Measurements from ENCODE around the gene RHEB.
"Not testable (repeated sequence)": the region's sequence is repeated elsewhere in the genome, so short reads cannot be mapped to it uniquely, and the experiment has no call there.

Gene RHEB, protein sequence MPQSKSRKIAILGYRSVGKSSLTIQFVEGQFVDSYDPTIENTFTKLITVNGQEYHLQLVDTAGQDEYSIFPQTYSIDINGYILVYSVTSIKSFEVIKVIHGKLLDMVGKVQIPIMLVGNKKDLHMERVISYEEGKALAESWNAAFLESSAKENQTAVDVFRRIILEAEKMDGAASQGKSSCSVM

DNA sequence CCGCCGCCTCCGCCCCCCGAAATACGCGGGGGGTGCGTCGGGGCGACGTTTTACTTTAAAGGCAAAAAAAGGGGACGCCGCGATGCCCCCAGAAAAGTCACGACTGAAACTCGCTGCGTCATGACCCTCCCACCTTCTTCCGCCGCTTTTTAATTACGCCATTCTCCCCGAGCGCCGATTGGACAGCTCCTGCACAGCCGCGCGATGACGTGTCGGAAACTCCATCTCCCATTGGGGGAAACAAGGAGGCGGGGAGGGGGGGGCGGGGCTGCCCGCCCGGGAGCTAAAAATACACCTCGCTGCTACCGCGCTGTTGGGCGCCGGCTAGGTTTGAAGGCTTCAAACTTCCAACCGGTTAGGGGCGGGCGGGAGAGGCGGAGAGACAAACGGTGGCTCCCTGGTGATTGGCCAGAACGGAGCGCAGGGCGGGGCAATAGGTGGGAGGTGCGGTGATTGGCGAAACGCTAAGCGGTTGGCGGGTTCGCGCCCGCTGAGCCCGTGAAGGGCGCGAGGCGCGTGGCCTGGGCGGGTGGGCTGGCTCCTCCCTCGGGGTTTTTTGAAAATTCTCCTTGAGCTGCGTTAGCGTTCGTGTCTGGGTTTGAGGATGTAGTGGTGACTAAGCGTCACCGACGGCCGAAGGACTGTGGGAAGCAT lies at the start of gene RHEB:
Gene RHEB, minus strand, starts transcription at position 131 of the 654 bp plus-strand sequence. CDS start 384 bp downstream, outside the sequence.
- peak; percentile 99 for DNase-seq

DNA sequence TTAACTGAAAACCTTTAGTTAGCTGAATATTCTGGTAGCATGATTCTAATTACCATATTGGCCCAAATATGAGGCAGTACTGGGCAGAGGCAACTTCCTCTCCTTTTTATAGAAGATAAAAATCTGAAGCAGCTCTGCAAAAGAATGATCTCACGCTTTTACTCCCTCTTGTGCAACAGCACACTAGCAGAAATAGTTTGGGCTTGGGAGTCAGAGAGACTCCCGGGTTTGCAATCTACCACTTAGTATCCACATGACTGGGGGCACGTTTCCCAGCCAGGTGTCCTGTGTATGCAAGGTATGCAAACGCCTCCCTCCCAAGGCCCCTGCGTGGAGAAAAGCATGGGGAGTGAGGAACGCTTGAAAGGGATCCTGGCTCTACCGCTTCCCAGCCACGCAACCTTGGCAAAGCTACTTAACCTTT lies 47.2 kb upstream of the RHEB start:
- no peak for DNase-seq

DNA sequence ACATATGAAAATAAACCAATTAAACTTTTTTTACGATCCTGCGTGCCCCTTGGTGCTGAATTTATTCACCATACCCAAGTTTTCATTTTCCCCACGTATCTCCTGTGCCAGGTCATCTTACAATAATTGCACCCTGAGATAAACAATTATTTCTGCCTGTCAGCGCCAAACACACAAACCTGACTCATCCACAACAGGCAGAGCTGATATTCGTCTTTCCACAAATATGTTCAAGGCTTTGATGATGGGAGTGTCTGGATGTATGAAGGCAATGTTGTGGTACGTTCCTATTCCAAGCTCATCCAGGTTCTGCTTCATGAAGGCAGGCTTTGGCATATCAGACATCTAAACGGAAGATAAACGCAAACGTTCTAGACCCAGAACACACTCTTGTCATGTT lies 45.8 kb upstream of the RHEB start:
- no peak for DNase-seq

DNA sequence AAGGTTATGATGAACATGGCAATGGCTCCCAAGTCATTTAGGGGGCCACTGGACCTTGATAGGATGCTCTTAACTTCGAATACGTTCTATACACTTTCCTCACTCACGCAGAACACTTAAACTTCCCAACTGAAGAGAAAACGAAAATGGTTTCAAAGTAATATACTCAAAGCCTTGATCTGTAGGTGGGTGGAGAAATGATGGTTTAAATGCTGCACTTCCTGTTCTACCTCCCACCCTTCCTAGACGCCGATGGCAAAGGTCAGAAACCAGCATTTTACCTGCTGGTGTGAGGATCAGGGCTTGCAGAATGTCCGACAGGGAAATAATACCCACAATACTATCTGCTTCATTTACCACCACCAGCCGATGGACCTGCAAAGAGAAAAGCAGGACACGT lies 40.5 kb upstream of the RHEB start:
- no peak for DNase-seq

DNA sequence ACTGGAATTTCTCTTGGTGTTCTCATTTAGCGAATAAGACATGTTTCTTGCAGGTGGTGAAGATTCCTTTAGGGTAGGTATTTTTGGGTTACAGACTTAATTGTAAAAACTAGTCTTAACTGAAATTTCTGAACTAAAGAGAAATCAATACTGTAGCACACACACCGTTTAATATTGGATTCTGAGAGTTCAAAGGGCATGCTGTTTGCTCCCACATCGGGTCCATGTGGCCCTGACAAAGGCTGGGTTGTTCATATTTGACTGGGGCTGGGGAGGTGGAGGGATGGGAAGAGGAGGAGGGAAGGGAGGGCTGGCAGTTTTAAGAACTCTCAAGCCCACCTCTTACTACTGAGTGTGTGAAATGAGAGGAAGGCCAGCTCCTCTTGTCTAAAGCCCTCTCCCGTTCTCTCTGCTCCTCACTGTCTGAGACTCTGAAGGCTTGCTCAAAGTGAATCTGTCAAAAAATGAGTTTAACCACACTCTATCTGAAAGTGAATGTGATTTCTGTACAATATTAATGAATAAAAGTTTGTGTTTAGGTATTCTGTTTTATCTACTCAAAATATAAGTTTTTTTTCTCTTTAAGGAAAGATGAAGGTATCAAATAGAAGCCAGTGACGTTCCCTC lies 40.0 kb upstream of the RHEB start:
- DNase-seq = no peak

DNA sequence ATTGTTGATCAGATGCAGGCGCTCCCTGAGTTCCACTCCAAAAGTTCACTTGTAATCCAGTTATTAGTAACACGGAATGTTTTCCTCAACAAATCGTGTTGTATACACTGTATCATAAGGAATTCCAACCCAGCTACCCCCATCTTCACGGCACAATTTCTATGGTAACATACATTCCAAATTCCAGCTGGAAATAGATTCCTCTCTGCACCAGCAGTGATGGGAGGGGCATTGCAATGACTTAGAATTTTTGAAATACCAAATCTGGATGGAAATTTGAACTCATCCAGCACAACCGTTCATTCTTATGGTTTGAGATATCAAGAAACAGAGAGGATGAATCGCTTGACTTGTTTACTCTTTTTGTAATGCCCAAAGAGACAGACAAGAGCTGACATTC lies 38.9 kb upstream of the RHEB start:
- no peak for DNase-seq

DNA sequence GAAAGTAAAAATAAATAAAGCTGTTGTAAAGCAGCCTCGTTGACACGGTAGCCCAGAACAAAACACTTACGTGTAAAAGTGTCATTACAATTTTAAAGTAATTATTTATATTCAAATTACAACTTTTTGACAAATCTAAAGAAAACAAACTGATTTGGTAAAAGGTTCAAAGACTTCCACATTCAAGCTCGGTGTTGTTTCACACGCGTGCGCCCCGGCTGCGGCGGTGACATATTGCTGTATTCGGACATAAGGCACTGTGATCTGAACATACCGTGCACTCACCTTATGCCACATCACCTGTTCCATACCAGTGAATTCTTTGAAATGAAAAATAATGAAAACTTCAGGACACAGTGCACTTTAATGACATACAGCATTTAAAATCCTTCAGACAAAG lies 36.9 kb upstream of the RHEB start:
- no peak for DNase-seq

DNA sequence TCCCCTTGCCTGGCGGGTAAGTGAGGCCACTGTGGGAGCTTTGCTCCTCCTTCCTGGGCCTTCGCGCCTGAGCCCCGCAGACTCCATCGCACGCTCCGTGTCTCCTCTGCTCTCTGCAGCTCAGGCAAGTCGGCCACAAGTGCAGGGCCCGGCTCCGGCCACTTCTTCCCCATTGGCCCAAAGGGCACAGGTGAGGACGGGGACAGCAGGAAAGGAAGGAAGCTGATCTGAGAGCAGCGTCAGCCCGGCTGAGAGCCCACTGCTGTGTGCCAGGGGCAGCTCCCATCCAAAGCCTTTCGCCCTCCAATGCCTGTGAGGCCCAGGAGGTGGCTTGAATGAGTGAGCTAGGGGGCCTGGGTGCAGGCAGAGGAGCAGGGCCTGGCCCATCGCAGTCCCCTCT lies 33.7 kb upstream of the RHEB start:
- DNase-seq = no peak

DNA sequence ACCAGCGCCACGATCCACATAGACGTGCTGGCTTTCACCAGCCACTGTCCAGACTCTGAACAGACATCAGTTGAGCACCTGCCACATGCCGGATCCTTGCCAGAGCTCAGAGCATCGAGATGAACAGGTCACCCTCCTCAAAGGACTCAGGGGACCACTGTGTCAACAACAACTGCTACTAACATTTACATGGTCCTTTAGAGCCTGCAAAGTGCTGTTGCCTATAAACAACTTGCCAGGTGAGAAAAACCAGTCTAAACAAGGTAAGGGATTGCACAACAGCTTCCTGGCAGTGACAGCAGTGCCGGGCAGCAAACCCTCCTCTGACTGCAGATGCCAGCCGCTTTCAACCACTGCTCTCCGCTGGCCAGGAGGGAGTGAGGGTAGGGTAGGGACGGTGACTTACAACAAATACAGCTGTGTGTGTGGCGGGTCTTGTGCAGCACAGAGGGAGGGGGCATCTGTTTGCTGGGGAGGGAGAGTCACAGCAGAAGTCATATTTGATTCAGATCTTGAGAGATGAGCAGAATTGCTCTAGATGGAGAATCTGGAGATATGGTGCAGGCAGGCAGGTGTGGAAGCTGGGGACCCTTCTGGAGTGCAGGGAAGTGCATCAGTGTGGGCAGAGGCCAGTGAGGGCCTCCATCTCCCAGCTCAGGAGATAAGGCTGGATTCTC lies 32.8 kb upstream of the RHEB start:
- no peak for DNase-seq

DNA sequence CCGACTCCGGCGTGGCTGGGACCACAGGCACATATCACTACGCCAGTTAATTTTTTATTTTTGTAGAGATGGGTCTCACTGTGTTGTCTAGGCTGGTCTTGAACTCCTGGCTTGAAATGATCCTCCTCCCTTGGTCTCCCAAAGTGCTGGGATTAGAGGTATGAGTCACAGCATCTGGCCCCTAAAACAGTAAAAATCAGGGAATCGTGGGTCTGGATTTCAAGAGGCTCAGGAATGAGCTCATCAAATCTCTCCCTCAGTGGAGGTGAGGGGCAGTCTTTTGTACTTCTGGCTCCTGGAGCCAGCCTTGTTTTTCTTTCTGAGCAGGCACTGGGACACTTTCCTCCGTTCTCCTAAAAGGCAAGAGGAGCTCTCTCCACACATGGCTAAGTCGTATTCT lies 32.1 kb upstream of the RHEB start:
- no peak for DNase-seq

DNA sequence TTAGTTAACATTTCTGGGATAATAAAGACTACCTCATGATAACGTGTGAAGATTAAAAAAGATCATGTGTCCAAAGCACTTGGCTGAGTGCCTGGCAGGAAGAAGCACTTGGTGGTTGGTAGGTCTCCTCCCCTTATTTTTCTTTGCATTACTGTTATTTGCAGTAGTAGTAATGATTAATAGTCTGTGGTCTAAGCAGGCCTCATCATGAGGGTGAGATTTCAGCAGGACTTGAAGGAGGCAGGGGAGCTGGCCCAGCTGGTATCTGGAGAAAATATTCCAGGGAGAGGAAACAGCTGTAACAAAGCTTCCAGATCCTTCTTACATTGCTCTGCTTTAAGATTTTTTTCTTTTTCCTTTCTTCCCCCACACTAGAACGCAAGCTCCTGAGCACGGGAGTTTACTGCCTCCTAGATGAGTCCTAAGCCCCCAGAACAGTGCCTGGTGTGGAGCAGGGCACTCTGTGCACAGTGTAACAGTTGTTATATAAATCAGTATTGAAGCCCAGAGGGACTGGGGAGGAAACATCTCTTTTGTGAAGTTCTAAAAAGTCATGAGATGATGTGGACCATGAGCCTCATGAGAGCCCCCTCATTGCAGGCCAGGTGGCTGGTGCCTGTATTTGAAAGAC lies 31.1 kb upstream of the RHEB start:
- DNase-seq = no peak

DNA sequence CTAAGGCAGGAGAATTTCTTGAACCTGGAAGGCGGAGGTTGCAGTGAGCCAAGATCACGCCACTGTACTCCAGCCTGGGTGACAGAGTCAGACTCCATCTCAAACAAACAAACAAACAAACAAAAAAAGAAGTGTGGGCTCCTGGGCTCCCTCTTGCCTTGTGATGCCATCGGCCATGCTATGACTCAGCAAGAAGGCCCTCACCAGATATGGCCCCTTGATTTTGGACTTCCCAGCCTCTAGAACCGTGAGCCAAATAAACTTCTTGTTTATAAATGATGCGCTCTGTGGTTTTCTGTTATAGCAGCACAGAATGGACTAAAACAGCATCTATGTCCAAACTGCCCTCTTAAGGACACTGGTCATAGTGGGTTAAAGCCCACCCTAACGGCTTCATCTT lies 29.9 kb upstream of the RHEB start:
- no peak for DNase-seq

DNA sequence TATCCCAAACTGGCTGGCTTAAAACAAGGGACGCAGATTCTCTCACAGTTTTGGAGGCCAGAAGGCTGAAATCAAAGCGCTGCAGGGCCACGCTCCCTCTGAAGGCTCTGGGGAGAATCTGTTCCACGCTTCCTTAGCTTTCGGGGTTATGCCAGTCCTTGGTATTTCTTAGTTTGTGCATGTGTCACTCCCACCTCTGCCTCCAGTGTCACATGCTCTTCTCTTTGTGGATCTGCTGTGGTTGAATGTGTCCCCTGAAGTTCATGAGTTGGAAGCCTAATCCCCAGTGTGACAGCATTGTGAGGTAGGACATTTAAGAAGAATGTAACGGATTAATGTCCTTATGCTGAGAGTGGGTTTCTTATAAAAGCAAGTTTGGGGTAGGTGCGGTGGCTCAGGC lies 29.4 kb upstream of the RHEB start:
- DNase-seq = no peak

DNA sequence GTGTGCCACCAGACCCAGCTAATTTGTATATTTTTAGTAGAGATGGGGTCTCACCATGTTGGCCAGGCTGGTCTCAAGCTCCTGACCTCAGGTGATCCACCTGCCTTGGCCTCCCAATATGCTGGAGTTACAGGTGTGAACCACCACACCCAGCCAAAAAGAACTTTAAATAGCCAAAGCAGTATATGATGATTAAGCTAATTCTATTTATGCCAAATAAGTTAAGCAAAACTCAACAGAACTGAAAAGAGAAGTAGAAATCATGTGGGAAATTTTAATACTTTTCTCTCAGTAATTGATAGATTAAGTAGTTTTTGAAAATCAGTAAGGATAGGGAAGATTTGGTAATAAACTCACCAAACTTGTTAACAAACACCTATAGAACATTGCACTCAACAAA lies 24.5 kb upstream of the RHEB start:
- DNase-seq = no peak

DNA sequence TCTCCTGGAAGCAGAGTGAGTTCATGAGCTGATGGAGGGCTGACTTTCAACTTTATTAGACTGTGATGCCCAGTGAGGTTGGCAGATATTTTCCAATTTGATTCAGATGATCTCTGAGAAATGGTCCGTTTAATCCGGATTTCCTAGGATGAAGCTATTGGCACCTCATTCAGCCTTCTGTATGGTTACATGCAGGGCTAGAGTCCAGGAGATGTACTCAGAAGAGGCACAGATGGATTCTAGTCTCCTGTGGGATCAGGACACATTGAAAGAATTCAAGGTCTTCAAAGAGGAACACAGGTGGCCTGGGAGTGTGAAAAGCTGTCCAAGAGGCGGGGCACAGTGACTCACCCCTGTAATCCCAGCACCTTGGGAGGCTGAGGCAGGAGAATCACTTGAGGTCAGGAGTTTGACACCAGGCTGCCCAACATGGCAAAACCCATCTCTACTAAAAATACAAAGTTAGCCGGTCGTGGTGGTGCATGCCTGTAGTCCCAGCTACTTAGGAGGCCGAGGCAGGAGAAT lies 23.0 kb upstream of the RHEB start:
- DNase-seq = no peak

DNA sequence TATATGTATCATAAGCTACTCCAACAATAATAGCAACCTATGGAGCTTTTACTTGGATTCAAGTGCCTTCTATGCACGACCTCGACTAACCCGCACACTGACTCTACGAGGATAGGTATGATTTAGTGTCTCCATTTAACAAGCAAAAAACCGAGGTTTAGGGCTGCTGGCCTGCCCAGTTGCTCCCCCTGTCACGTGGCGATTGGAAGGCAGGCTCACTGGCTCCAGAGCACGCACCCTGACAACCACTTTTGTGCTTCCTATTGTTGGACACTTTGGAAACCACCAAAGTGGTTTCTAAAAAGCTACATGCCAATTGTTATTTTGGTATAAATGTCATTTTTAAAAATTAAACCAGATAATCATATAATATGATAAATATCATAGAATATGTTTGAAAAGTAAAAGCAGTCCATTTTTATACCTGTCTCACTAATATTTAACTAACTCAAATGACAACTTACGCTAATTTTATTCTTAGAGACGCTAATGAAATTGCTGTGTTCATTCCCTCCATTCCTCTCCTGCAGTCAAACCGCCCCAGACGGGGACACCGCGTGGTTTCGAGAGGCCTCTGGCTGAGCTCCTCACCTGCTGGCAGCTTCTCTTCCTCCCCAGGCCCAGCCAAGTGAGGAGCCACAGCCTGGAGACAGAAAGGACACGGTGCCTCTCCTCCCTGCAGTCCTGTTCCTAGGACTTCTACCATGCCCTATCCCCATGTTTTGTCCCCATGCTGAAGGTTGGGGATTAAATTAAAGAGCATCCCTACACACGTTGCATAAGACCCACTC lies 22.2 kb upstream of the RHEB start:
- DNase-seq = no peak

DNA sequence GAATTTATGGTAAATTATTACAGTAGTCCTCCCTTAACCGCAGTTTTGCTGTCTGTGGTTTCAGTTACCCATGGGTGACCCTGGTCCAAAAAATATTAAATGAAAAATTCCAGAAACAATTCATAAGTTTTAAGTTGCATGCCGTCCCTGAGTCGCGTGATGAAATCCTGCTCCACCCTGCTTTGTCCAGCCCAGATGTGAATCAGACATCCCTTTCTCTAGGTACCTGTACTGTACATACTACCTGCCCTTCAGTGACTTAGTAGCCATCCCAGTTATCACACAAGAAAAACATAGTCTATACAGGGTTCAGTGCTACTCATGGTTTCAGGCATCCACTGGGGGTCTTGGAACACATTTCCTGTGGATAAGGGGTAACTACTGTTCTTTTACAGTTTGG lies 20.5 kb upstream of the RHEB start:
- no peak for DNase-seq

DNA sequence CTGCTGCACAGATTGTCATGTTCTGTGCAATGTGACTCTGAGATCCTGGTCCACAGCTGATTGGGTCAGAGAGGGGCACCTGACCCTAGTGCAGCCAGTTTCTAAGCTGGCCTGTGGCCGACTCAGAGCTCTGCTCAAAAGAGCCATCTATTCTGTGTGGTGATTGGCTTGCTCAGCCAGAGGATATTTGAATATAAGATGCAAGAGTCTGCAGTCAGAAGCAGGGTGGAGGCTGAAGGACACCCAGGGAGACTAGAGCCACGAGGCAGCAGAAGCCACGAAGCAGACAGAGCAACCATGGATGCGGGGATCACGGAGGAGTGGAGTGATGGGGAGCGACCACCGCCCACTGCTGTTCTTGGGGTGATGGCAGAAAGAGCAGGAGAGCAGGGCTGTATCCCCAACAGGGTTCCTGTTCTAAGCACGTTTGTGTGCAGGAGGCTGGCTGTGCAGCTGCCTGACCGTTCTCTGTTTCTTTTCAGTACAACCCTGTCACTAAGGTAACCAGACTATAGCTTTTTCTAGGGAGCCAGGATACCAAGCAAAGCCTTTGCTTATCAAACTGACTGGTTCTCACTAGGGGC lies 19.5 kb upstream of the RHEB start:
- no peak for DNase-seq

DNA sequence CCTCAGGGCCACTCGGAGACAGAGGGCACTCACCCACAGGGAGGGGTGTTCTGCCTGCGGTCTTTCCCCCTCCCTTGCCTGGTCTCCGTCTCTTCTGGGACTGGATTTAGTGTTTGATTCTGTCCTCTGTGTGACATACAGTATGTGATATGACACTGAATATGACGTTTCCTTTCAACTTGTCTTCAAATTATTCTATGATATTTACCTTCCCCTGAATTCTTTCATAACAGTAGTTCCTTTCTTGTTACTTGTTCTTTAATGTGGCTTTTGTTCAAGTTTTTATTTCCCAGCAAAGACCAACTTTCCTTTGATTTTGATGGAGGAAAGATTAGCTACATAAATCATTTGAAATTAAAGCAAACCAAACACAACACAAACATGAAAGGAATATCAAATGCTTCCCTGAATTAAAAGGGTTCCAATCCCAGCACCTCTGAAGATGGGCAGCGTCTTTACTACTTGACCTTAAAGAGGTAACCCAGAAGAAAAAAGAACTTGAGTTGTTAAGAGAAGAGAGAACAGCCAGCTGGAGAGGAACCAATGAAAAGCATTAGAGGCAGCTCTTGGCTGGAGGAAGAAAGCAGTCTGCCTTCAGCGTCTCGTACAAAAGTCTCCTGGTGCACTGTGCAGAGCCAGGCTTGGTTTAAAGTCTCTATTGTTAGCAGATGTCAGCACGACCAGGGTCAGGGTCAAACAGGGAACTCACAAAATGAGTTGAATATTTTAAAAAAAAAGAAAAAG lies 18.3 kb upstream of the RHEB start:
- DNase-seq = no peak

DNA sequence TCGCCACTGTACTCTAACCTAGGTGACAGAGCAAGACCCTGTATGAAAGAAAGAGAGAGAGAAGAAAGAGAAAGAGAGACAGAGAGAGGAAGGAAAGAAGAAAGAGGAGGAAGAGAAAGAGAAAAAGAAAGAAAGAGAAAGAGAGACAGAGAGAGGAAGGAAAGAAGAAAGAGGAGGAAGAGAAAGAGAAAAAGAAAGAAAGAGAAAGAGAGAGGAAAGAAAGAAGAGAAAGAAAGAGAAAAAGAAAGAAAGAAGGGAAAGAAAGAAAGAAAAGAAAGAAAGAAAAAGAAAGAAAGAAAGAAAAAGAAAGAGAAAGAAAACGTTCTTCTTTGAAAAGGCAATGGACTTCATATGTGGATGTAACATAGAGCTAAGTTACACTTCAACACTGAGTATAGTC lies 16.5 kb upstream of the RHEB start:
- not testable (repeated sequence) for DNase-seq

DNA sequence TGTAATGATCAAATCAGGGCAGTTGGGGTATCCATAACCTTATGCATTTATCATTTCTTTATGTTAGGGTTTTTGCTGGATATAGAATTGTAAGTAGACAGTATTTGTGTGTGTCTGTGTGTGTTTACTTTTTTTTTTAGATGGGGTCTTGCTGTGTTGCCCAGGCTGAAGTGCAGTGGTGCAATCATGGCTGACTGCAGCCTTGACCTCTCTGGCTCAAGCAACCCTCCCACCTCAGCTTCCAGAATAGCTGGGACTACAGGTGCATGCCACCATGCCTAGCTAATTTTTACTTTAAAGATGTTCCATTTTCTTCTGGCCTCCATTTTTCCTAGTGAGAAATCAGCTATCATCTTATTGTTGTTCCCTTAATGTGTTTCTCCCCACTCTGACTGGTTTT lies 10.1 kb upstream of the RHEB start:
- DNase-seq = no peak

Measured in DMS 273 treated with DMSO at 0.1 percent for 48 hours (cell line).